Measurements from ENCODE around the gene MT1E.
A peak's percentile ranks its signal among the peaks of the same experiment; 100 is the strongest.
"Not testable (repeated sequence)": the region's sequence is repeated elsewhere in the genome, so short reads cannot be mapped to it uniquely, and the experiment has no call there.

MT1E gene

DNA sequence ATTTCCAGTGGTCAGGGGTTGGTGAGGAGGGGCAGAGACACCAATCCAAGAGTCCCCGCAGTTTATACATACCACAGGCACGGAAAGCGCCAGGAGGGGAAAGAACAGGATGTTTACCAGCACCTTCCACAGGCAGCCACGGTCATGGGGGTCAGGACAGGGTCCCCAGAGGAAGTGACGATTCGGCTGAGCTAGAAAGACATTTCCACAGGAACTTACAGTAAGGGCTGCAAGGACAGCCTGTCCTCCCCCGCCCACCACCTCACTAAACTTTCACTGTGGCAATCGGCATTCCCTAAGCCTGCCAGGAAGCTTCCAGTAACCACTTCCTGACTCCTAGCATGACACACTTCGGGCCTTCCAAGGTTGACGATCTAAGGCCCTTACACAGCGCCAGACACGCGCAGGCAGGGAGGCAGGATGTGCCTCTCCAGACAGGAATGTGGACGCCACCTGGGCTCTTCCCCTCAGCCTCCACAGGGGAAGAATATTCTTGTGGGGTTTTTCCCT, 18.4 kb upstream of the MT1E start:
- no peak for DNase-seq (ENCODE audit: low read depth in 2 of 2)

DNA sequence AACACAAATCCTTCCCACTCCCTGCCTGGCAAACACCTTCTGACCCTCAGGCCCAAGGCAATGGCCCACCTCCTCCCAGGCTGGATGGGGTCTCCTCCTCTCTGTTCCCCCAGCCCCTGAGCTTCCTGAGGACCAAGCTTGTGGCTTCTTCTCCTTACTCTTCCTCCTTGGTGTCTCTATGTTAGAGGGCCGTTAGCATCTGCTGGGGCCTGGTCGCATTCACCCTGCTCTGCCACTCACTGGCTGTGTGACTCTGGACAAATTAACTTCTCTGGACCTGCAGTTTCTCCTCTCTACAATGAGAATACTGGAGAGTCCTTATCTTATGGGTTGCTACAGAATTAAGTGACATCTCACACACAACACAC, 17.9 kb upstream of the MT1E start:
- no peak for DNase-seq (ENCODE audit: low read depth in 2 of 2)

DNA sequence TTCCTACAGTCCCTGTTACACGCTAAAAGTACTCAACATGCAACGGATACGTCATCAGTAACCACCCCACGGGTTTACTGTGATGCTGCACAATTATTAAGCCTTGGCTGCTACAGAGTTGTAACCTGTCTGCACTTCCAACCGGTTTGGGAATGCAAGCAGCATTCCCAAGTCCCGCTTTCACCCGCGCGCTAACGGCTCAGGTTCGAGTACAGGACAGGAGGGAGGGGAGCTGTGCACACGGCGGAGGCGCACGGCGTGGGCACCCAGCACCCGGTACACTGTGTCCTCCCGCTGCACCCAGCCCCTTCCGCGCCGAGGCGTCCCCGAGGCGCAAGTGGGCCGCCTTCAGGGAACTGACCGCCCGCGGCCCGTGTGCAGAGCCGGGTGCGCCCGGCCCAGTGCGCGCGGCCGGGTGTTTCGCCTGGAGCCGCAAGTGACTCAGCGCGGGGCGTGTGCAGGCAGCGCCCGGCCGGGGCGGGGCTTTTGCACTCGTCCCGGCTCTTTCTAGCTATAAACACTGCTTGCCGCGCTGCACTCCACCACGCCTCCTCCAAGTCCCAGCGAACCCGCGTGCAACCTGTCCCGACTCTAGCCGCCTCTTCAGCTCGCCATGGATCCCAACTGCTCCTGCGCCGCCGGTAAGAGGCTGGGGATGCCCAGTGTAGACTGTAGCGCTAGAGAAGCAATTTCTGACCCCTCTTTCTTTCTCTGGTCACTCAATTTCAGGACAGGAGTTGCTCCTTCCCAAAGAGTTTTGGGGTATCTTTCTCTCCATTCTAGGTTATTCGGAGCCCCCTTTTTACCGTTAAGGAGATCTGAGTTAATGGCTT, 17.3 kb upstream of the MT1E start, which contains the start of gene MT2A:
Gene MT2A (plus strand): TSS at position 542 of the 833 bp plus-strand sequence. CDS start 72 bp downstream, at position 614.
- peak; percentile 70 for DNase-seq (ENCODE audit: low read depth in 2 of 2)

DNA sequence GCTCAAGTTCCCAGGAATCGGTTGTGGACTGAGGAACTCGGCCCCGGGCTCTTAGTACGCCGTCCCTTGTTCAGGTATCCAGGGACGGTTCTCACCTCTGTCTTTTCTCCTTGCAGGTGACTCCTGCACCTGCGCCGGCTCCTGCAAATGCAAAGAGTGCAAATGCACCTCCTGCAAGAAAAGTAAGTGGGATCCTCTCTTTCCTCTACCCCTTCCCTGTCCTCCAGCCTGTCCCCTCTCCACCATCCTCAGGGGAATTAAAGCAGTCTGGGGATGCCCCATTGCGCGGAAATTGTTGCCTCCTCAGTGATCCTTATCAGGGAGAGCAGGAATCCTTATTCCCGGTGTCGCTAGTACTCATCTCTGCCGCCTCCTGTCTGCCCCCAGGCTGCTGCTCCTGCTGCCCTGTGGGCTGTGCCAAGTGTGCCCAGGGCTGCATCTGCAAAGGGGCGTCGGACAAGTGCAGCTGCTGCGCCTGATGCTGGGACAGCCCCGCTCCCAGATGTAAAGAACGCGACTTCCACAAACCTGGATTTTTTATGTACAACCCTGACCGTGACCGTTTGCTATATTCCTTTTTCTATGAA, 16.6 kb upstream of the MT1E start:
- DNase-seq (ENCODE audit: low read depth in 2 of 2), result no peak

DNA sequence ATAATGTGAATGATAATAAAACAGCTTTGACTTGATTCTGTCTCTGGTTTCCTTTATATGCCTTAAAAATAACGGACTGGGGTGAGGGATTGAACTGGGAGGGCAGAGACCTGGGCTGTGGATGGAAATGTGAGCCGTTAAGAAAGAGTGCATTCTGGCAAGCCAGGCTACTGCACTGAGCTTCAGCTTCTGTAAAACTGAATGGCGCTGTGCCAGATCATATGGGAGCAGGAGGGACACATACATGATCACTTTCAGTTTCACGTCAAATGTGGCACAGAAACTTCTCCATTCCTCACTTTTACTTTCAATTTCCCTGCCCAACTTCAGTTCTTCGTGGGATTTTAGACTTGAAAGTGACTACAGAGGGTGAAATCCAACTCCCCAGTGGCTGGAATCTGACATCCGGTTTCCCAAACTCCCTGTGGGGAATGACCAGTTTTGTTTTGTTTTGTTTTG, 16.1 kb upstream of the MT1E start:
- DNase-seq (ENCODE audit: low read depth in 2 of 2), result peak in 1 of 2 donors; percentile 62

DNA sequence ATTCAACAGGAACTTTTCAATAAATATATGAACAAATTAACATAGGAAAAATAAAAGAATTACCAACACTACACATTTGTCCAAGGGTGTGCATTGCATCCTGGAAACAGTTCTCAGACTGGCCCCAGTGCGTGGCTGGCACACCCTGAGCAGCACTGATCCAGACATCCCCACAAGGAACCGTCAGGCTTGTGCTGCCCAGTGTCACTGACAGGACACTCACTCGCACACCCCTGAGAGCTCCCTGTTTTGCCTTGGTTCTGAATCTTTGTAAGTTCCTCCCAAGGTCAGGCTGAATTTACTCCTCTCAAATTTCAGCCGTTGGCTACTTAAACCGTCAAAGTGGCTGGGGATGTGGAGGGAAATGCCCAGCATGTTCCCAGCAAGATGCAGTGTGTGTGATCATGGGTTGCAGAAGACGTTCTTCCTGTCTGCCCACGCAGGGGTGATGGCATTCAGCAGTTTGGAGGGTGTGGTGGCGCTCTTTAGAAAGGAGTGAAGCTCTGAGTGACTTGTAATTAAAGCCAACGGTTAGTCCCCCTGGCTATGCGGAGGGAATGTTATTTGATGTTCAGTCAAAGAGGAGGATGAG, 15.5 kb upstream of the MT1E start:
- peak; percentile 38 to 74 for DNase-seq (ENCODE audit: low read depth in 2 of 2)

DNA sequence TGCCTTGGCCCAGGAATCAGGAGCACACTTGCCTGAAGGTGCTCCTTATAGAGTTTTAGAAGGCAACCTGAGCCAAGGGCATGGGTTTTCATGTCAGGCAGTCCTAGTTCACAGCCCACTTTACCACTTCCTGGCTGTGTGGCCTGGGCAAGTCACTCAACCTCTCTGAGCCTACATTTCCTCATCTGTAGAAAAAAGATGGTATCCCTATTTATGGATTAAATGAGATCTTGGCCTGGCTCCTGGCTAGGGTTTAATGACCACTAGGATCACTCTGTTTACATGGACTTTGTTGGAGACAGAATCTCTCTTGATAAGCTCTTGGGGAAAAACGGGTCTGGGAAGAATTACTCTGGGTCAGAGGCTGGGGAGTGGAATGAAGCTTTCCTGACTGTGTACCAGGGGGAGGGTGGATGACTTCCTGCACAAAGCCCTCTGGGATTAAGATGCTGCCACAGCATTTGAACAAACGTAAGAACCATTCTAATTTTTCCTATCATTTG, 14.9 kb upstream of the MT1E start:
- no peak for DNase-seq (ENCODE audit: low read depth in 2 of 2)

DNA sequence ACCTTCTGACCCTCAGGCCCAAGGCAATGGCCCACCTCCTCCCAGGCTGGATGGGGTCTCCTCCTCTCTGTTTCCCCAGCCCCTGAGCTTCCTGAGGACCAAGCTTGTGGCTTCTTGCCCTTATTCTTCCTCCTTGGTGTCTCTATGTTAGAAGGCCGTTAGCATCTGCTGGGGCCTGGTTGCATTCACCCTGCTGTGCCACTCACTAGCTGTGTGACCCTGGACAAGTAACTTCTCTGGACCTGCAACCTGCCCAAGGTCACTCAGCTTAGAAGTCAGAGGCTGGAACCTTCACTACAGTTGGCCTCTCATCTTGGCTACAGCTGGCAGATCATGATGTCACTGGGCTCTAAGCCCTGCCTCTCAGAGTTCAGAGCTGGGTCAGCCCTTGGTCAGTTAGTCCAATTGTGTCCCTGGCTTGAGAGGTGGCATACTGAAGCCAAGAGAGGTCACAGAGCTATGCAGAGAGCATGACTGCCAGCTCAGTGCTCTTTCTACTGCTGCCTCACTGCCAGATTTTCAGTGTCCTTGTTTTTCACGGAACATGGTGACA, 14.2 kb upstream of the MT1E start:
- DNase-seq (ENCODE audit: low read depth in 2 of 2), result no peak

DNA sequence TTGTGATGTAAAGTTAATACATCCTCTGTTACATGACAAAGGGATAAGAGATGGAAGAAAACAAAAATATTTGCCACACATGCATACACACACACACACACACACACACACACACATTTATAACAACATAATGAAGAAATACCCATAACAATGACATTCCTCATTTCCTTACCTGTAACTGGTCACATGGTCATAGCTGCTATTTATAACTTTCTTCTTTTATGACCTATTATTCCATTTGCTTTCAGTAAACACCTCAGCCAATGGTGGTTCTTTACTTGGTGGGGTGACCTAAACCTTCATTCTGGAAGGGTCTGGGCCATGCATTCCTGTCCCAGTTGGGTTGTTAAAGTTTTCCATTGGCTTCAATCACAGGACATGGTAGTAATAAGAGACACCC, 11.9 kb upstream of the MT1E start:
- no peak for DNase-seq (ENCODE audit: low read depth in 2 of 2)

DNA sequence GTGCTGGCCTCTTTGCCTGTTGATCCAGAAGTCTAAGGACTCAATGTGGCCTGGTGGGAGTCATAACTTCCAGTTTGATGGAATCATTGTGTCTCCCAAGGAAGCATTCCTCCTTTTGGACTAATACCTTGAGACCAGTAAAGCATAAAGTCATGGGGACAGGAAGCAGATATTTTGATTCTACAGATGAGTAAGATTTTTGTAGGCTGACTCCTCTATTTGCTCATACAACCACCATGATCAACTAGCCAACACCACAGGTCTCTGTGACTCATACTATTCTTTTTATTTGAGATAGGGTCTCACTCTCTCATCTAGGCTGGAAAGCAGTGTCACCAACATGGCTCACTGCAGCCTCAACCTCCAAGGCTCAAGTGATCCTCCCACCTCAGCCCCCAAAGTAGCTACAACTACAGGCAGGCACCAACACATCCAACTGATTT, 11.0 kb upstream of the MT1E start:
- DNase-seq (ENCODE audit: low read depth in 2 of 2), result no peak

DNA sequence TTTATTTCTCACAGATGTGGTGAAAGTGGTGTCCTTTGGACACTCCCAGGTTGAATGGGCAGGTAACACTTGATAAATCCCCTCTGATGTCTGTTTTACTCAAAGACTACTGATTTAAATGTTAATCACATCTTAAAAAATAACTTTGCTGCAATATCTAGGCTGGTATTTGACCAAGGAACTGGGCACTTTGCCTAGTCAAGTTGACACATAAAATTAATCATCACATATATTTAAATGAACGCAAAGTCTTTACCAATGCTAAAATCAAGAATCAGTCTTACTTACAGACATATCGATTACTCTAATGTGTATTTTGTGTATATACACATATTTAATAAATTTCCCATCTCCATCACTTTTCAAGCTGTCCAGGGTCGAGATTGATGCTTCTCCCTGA, 10.2 kb upstream of the MT1E start:
- DNase-seq (ENCODE audit: low read depth in 2 of 2), result no peak

DNA sequence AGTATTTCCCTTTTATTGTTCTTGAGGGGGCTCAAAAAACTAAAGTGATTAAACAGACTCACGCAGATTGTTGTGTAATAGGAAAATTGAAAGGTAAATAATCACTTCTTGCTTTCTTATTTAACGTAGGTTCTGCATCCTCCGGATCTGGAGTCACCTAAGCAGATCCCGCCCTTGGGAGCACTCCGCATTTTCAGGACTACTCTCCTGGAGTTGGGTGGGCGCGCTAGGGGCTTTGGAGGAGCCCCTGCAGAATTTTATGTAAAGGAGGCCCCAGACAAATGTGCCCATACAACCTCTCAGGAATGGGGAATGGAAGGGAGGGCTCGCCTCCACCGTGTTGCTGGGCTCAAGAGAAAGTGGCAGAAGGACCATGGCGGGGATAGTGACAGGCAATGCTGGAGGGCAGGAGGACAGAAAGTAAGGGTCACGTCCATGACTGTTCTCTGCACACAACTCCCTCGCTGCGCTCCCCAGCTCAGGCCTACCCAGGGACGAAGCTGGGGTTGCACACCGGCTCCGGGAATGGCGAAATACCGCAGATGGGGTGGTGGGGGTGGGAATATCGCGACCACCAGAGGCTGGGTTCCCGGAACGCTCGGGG, 8.9 kb upstream of the MT1E start:
- no peak for DNase-seq (ENCODE audit: low read depth in 2 of 2)

DNA sequence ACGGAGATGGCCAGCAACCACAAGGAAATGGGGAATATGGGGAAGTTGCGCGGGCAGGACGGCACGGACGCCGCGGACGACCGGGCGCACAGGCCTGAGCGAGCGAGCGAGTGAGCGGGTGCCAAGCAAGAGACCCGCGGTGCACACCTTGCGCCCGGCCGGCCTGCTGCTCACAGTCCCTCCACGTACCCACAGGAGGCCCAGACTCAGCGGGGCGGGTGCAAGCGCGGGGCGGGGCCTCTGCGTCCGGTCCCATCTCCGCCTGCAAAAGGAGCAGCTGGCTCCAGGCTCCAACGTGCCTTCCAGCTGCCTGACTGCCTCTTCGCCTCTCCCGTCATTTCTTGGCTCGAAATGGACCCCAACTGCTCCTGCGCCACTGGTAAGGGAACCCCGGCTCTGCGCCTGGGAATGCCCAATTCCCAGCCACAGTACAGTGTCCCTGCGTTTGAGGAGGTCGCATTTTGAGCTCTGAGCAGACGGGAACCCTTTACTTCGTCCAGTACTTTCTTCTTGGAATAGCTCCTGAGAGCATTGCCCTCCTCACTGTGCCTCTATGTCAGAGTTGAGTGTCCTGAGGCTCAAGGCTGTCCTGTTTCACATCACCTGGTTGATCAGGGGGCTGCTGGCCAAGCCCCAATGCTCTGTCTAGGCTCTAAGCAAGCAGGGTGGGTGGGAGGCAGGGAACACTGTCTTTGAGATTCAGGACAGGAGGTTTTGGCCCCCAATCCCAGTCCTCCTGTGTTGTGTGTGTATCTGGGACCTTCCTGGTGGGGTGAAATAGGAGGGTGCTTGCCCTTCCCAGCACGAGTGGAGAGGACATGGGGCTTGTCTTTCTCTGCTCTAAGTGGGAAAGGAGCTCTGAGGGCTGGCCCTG, 8.1 kb upstream of the MT1E start:
- DNase-seq (ENCODE audit: low read depth in 2 of 2), result no peak

DNA sequence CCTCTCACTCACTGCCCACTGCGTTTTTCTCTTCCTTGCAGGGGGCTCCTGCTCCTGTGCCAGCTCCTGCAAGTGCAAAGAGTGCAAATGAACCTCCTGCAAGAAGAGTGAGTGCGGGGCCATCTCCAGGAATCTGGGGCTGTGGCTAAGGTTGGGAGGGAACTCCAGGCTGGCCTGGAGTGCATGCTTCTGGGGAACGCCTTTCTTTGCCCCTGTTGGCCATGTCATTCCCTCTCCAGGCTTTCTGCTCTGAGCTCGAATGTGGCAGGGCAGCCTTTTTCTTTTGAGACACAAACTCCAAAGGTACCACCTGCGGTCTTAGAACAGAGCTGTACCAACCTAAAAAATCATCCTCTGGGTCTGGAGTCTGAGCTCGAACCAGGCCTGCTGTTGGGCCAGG, 7.4 kb upstream of the MT1E start:
- DNase-seq (ENCODE audit: low read depth in 2 of 2), result no peak

DNA sequence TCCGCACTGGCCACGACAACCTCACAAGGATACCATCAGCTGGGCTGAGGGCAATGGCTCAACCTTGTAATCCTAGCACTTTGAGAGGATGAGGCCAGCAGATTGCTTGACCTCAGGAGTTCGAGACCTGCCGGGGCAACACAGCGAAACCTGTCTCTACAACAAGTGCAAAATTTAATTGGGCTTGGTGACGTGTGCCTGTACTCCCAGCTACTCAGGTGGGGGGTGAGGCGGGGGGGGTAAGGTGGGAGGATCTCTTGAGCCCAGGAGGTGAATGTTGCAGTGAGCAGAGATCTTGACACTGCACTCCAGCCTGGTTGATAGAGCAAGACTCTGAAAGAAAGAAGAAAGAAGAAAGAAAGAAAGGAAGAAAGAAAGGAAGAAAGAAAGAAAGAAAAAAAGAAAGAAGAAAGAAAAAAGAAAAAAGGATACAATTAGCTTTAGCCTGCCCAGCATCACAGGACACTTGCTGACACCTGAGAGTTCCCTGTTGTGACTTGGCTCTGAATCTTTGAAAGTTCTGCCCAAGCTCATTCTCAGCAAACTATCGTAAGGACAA, 5.2 kb upstream of the MT1E start:
- DNase-seq (ENCODE audit: low read depth in 2 of 2), result no peak

DNA sequence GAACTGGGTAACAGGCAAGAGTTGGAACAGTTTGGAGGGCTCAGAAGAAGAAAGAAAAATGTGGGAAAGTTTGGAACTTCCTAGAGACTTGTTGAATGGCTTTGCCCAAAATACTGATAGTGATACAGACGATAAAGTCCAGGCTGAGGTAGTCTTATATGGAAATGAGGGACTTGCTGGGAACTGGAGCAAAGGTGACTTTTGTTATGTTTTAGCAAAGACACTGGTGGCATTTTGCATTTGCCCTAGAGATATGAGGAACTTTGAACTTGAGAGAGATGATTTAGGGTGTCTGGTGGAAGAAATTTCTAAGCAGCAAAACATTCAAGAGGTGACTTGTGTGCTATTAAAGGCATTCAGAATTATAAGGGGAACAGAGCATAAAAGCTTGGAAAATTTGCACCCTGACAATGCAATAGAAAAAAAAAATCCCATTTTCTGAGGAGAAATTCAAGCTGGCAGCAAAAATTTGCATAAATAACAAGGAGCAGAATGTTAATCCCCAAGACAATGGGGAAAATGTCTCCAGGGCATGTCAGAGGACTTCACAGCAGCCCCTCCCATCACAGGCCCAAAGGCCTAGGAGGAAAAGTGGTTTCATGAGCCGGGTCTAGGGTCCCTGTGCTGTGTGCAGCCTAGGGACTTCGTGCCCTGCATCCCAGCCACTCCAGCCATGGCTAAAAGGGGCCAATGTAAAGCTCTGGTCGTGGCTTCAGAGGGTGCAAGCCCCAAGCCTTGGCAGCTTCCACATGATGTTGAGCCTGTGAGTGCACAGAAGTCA, 3.7 kb upstream of the MT1E start:
- not testable (repeated sequence) for DNase-seq (ENCODE audit: low read depth in 2 of 2)

DNA sequence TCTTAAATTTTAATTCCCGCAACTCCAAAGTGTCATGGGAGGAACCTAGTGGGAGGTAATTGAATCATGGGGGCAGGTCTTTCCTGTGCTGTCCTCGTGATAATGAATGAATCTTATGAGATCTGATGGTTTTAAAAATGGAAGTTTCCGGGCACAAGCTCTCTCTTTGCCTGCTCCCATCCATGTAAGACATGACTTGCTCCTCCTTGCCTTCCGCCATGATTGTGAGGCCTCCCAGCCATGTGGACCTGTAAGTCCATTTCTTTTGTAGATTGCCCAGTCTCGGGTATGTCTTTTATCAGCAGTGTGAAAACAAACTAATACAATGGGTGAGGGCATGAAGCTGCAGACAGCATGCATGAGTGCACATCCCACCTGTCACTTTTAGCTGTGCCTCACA, 2.4 kb upstream of the MT1E start:
- not testable (repeated sequence) for DNase-seq (ENCODE audit: low read depth in 2 of 2)

DNA sequence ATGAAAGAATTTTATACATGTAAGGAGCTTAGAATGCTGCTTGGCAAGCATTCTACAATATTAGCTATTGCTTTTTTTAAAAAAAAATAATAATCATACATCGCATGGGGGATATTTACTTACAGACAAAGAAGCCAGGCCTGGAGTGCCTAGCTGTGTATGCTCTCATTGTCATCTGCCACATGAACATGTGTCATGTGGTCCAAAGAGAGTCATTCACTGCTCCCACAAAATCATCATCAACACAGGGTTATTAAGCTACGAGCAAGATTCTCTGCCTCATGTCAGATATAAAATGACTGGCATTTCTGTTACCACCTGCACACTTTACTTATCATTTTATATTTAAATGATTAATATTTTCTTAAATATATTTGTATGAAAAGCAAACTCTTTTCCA, 1.9 kb upstream of the MT1E start:
- no peak for DNase-seq (ENCODE audit: low read depth in 2 of 2)

DNA sequence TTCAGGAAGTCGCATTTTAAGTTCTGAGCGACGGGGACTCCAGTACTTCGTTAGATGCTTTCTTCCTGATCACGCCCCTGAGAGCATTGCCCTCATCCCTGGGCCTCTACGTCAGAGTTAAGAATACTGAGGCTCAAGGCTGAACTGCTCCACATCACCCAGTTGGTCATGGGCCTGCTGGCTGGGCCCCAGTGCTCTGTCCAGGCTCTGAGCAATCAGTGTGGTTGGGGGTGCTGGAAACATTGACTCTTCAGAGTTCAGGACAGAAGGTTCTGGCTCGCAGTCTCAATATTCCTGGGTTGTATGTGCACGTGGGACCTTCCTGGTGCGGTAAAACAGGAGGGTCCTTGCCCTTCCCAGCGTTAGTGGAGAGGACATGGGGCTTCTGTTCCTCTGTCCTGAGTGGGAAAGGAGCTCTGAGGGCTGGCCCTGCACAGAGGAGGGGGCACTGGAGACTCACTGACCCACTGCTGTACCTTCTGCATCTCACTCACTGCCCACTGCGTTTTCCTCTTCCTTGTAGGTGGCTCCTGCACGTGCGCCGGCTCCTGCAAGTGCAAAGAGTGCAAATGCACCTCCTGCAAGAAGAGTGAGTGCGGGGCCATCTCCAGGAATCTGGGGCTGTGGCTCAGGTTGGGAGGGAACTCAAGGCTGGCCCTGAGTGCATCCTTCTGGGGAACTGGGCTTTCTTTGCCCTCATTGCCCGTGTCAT, 518 bp downstream of the MT1E start:
- DNase-seq (ENCODE audit: low read depth in 2 of 2), result no peak
